Upper lobe of right lung (tissue), 1 donor: ENCODE measurements around the gene KCNQ5. TPM values are rescaled to one million over a fixed set of nuclear protein-coding genes. Genes with fewer than 3 reads are reported as not detected.
A peak's percentile ranks its signal among the peaks of the same experiment; 100 is the strongest.

Source experiments
- ATAC-seq: fragments of 200-7000 bp; cut with Tn5 transposase; one replicate; pipeline ENCODE4 v1.9.1; 2020; ENCODE audit warnings: mild to moderate bottlenecking, moderate library complexity
- DNase-seq: peaks from one replicate; pipeline ENCODE4 v3.0.0-alpha.2; 2020
- H3K27ac ChIP-seq: fragments of 200-600 bp; one replicate; pipeline ENCODE4 v1.8.0; 2022
- H3K27me3 ChIP-seq: fragments of 200-600 bp; one replicate; pipeline ENCODE4 v1.8.0; 2022; ENCODE audit warnings: mild to moderate bottlenecking
- H3K36me3 ChIP-seq: fragments of 200-600 bp; one replicate; pipeline ENCODE4 v1.8.0; 2022
- H3K4me1 ChIP-seq: fragments of 200-600 bp; one replicate; pipeline ENCODE4 v1.8.0; 2022
- H3K4me3 ChIP-seq: fragments of 200-600 bp; one replicate; pipeline ENCODE4 v1.8.0; 2022; ENCODE audit warnings: mild to moderate bottlenecking
- H3K9me3 ChIP-seq: fragments of 200-600 bp; one replicate; pipeline ENCODE4 v1.8.0; 2022
- intact Hi-C: fragments of 100-400 bp; cut with DNase I; formaldehyde crosslinking; loops from one replicate; pipeline ENCODE4 v1.11.0; 2022
- total RNA-seq: library from RNA; stranded (reverse); fragmentation: NEBNext Ultra II Directional; extraction: Animal tissue kit (Norgen Biotek cat#: 25700); gene quantifications from one replicate; pipeline ENCODE4 v1.2.1, GENCODE V29; 2021
- TF ChIP-seq, protein P1 (sequence below): fragments of 200-600 bp; IDR thresholded peaks from one replicate; pipeline ENCODE4 v1.8.0; 2022; ENCODE audit warnings: antibody characterized with exemption
- donor health status: DM: no; HTN: yes; CAD: no; lungs with severe emphysema.

The KCNQ5 gene
- total RNA-seq, 1 donor from 2014 or later: 1.3 TPM

DNA sequence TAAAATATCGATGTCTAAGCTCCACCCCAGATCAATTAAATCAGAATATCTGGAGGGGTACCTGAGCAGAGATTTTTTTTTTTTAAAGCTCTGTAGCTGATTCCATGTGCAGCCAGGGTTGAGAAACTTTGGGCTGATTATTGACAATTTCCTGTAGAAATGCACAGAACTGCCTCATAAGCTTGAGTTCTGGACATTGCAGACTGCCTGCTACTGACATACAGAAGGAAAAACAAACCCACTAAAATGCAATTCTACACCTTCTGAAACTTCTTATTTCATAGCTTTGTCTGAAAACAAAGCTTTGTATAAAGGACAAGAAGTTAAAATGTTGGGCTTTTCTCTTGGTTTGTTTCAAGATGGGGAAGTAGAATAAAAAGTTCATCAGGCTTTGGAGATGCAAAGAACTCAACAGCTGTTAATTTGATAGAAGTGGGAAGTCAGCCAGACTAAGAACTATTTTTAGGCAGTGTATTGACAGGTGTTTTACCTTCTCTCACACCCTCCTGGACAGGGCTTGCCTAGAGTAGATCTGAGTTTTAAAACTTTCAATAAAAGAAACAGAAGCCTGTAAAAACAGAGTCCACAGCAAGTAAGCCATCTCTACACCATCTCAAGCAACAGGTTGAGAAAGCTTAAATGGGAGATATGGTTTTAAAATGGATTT lies 147.7 kb downstream of the KCNQ5 start:
- Histone ChIP-seq H3K36me3 (no peaks in the 10 kb centered on the region), H3K27me3 (no peaks in the 10 kb centered on the region), H3K4me1 (no peaks in the 10 kb centered on the region), H3K27ac (no peak overlapping the region), H3K9me3 (no peaks in the 10 kb centered on the region), H3K4me3 (no peak overlapping the region)
- ATAC-seq (no peak), DNase-seq (no peak)
- intact Hi-C loops: no loop called here
- TF ChIP-seq, protein P1, sequence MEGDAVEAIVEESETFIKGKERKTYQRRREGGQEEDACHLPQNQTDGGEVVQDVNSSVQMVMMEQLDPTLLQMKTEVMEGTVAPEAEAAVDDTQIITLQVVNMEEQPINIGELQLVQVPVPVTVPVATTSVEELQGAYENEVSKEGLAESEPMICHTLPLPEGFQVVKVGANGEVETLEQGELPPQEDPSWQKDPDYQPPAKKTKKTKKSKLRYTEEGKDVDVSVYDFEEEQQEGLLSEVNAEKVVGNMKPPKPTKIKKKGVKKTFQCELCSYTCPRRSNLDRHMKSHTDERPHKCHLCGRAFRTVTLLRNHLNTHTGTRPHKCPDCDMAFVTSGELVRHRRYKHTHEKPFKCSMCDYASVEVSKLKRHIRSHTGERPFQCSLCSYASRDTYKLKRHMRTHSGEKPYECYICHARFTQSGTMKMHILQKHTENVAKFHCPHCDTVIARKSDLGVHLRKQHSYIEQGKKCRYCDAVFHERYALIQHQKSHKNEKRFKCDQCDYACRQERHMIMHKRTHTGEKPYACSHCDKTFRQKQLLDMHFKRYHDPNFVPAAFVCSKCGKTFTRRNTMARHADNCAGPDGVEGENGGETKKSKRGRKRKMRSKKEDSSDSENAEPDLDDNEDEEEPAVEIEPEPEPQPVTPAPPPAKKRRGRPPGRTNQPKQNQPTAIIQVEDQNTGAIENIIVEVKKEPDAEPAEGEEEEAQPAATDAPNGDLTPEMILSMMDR: no peak

DNA sequence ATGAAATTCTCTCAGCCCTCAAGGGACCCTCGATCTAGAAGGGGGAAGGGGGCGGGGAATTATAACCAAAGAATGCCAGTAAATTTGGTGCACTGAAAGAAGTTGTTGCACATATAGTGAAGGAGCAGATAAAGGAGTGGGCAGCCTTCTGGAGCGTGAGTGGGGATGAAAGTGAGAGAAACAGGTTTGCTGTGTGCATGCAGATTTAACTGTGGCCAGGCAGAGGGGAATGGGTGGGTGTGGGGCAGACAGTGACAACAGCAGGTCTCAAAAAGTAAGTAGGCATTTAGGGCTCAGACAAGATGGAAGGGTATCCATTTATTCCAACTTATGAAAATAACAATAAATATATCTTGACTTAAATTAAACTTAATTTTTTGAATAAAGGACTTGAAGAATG lies 149.1 kb downstream of the KCNQ5 start:
- Histone ChIP-seq H3K27me3 (no peaks in the 10 kb centered on the region), H3K4me3 (no peak overlapping the region), H3K27ac (no peak overlapping the region), H3K4me1 (no peaks in the 10 kb centered on the region), H3K9me3 (no peaks in the 10 kb centered on the region), H3K36me3 (no peaks in the 10 kb centered on the region)
- TF ChIP-seq, protein P1: no peak
- ATAC-seq: no peak
- DNase-seq: no peak
- intact Hi-C loops: no loop called here

DNA sequence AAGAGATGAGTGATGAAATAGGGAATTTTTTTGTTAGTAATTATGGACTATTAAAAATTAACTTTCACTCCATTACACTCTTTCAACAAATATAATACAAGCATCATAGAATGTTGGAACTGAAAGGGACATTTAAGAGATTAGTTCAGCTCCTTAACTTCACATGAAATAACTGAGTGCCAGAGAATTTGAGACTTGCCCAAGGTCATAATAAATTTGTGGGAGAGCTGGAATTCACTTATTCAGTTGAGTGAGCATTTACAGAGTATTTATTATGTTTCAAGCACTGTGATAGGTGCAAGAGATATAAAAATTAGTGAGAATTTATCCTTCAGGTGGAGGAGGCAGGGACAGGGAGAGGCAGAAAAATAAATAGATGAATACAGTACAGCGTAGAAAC lies 154.6 kb downstream of the KCNQ5 start:
- ATAC-seq (no peak), DNase-seq (no peak)
- intact Hi-C loops: no loop called here
- Histone ChIP-seq H3K27ac (no peak overlapping the region), H3K4me1 (no peaks in the 10 kb centered on the region), H3K36me3 (no peaks in the 10 kb centered on the region), H3K27me3 (no peaks in the 10 kb centered on the region), H3K4me3 (no peak overlapping the region), H3K9me3 (no peaks in the 10 kb centered on the region)
- TF ChIP-seq, protein P1: no peak

DNA sequence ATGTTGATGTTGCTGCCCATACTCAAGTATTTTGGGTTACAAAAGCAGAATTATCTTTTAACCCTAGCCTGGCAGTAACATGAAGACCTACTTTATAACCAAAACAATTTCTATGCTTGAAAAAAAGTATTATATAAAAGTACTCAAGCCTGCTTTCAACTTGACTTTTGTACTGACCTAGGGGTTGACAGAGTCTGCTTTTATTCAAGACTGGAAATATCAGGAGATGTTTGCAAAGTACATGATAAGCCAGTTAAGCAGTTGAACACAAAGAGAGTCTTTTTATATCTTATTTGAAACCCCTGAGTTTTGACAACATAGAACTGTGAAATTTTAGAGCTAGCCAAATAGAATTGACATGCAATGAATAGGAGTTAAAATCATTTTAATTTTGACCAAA lies 159.8 kb downstream of the KCNQ5 start:
- ATAC-seq (no peak), DNase-seq (no peak)
- no peaks in the 10 kb centered on the region for H3K36me3 ChIP-seq
- no peak overlapping the region for H3K4me3 ChIP-seq
- no peaks in the 10 kb centered on the region for H3K27me3 ChIP-seq
- H3K27ac ChIP-seq: no peak overlapping the region
- TF ChIP-seq, protein P1: no peak
- no peaks in the 10 kb centered on the region for H3K4me1 ChIP-seq
- H3K9me3 ChIP-seq: no peaks in the 10 kb centered on the region
- intact Hi-C loops: no loop called here

DNA sequence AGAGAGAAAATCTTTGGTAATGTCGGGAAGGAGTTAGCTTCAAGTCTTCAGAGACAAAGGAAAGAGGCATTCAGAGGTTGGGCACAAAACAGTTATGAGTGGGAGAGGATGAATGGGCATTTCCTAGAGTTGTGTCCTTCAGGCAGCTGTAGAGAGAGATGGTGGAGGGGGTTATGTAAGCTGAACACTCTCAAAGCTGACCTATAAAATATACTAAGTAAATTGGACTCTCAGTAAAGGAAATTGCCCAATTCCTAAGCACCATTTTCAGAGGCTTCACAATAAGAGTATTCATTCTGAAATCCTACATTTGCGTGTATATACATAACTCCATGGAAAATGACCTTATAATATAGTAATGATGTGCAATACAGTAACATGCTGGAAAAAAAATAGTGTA lies 161.2 kb downstream of the KCNQ5 start:
- no peaks in the 10 kb centered on the region for H3K36me3 ChIP-seq
- TF ChIP-seq, protein P1: no peak
- H3K4me3 ChIP-seq: no peak overlapping the region
- H3K9me3 ChIP-seq: no peaks in the 10 kb centered on the region
- H3K27me3 ChIP-seq: no peaks in the 10 kb centered on the region
- intact Hi-C loops: no loop called here
- ATAC-seq (peak; percentile 63), DNase-seq (no peak)
- no peak overlapping the region for H3K27ac ChIP-seq
- peaks cover 8% of the 10 kb centered on the region for H3K4me1 ChIP-seq

DNA sequence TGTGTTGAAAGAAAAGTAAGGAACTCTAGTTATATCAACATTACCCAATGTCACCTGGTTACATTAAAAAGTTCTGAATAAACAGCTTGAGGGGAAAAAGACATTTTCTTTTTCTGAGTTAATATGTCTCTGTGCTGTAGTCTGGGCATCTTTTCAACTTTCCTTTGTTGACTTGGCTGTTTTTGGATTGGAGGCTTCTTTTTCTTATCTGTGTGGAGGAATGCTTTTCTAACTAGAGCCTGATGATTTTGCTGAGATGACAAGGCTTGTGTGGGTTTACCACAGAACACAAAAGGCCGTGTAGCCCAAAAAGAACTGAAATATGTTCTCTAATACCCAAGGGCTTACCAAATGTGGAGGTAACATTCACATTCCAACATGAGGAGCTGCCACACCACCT lies 161.8 kb downstream of the KCNQ5 start:
- intact Hi-C loops: no loop called here
- Histone ChIP-seq H3K4me1 (peaks cover 8% of the 10 kb centered on the region), H3K4me3 (no peak overlapping the region), H3K36me3 (no peaks in the 10 kb centered on the region), H3K27ac (no peak overlapping the region), H3K27me3 (no peaks in the 10 kb centered on the region), H3K9me3 (no peaks in the 10 kb centered on the region)
- TF ChIP-seq, protein P1: no peak
- ATAC-seq (no peak), DNase-seq (no peak)
